ENCODE measurements around the gene INTS14.
"Not testable (repeated sequence)": the region's sequence is repeated elsewhere in the genome, so short reads cannot be mapped to it uniquely, and the experiment has no call there.

INTS14 gene

GRCh38 chr15:65618560-65619109 lies 7.7 kb upstream of the INTS14 start:
- CTCF ChIA-PET: interaction anchor here (1.4 to 1.8 kb wide), 3 partner anchors 8 to 20 kb away, joined by 5 to 9 read pairs (median 8); partner anchors contain the start of gene INTS14
- TF ChIP-seq CTCF (IDR thresholded peaks at IDR 0.05; ENCODE audit: insufficient read depth, low read length, missing control alignments): no peak
- no peak overlapping the region for H3K4me3 ChIP-seq (ENCODE audit: low read depth, low read length)
- POLR2A ChIA-PET: no interaction called here
- no peak for DNase-seq (ENCODE audit: low read depth, low spot score)

- DNase-seq (ENCODE audit: low read depth, low spot score); CTCF ChIA-PET; H3K4me3 ChIP-seq (ENCODE audit: low read depth, low read length); POLR2A ChIA-PET: not testable (repeated sequence)
Observed at GRCh38 chr15:65615887-65616286, 5.0 kb upstream of the INTS14 start.

GRCh38 chr15:65612949-65613744 lies 2.2 kb upstream of the INTS14 start:
- no peak for DNase-seq (ENCODE audit: low read depth, low spot score)
- CTCF ChIA-PET: interaction anchor here (0.7 to 3.7 kb wide), 7 partner anchors 9 to 256 kb away, joined by 3 to 27 read pairs (median 4); partner anchors contain the start of genes RAB11A and SLC24A1
- H3K4me3 ChIP-seq (ENCODE audit: low read depth, low read length): no peak overlapping the region
- no peak for TF ChIP-seq CTCF (IDR thresholded peaks at IDR 0.05; ENCODE audit: insufficient read depth, low read length, missing control alignments)
- POLR2A ChIA-PET: no interaction called here

GRCh38 chr15:65612616-65612946 lies 1.6 kb upstream of the INTS14 start:
- POLR2A ChIA-PET: no interaction called here
- no peak for TF ChIP-seq CTCF (IDR thresholded peaks at IDR 0.05; ENCODE audit: insufficient read depth, low read length, missing control alignments)

GRCh38 chr15:65611888-65612615 lies 1.1 kb upstream of the INTS14 start:
- peak overlapping the region; percentile 77 for H3K4me3 ChIP-seq (ENCODE audit: low read depth, low read length)
- POLR2A ChIA-PET: interaction anchor here (1.9 kb wide), 1 partner anchor 257 kb away, joined by 16 read pairs; the partner anchor contains the start of gene RAB11A
- CTCF ChIA-PET: interaction anchor here (1.0 to 3.7 kb wide), 14 partner anchors 8 to 257 kb away, joined by 3 to 27 read pairs (median 4); partner anchors contain the start of genes RAB11A and SLC24A1
- no peak for DNase-seq (ENCODE audit: low read depth, low spot score)
- TF ChIP-seq CTCF (IDR thresholded peaks at IDR 0.05; ENCODE audit: insufficient read depth, low read length, missing control alignments): no peak

More at GRCh38 chr15:65612616-65612946, 1.6 kb upstream of the INTS14 start:
- DNase-seq (ENCODE audit: low read depth, low spot score): no peak
- no peak overlapping the region for H3K4me3 ChIP-seq (ENCODE audit: low read depth, low read length)
- CTCF ChIA-PET: interaction anchor here (0.7 to 3.7 kb wide), 10 partner anchors 9 to 256 kb away, joined by 3 to 27 read pairs (median 4); partner anchors contain the start of genes RAB11A and SLC24A1

- no peak for TF ChIP-seq CTCF (IDR thresholded peaks at IDR 0.05; ENCODE audit: insufficient read depth, low read length, missing control alignments)
- H3K4me3 ChIP-seq (ENCODE audit: low read depth, low read length): no peak overlapping the region
- ChIA-PET CTCF (interaction anchor here (1.8 kb wide), 2 partner anchors 9 to 35 kb away, joined by 4 read pairs; no protein-coding TSS in a partner anchor), POLR2A (no interaction called here)
- no peak for DNase-seq (ENCODE audit: low read depth, low spot score)
Observed at GRCh38 chr15:65603559-65603958, 7.4 kb downstream of the INTS14 start.

All from AG04449 (cell line).